Natural killer cell treated with Interleukin-12 subunit alpha and Interleukin-12 subunit beta and Interleukin-15 and Interleukin-18, amount 100 ng/mL, for 72 hours (primary cell): ENCODE data around the gene OR51B6. TPM values are rescaled to one million over a fixed set of nuclear protein-coding genes. Genes with fewer than 3 reads are reported as not detected.
"Not testable (repeated sequence)": the region's sequence is repeated elsewhere in the genome, so short reads cannot be mapped to it uniquely, and the experiment has no call there.

Experiments used
- ATAC-seq, 2 donors: fragments of 150-1000 bp; cut with Tn5 transposase in 1 of 2; sonication (Bioruptor Pico), chemical (Tn5 transposase) in 1 of 2; 2 replicates each; pipeline ENCODE4 v1.10.0; 2021
- DNase-seq: peaks from one replicate; pipeline ENCODE4 v3.0.0; 2022; ENCODE audit warnings: low spot score
- H3K27ac Mint-ChIP-seq, 2 donors: 1 replicate in 1 of 2; 2 replicates in 1 of 2; pipeline ENCODE4 v1.8.0; 2022; ENCODE audit warnings: mixed read lengths in 2 of 2, mild to moderate bottlenecking in 1 of 2, moderate library complexity in 1 of 2
- H3K27me3 Mint-ChIP-seq, 2 donors: 1 replicate in 1 of 2; 2 replicates in 1 of 2; pipeline ENCODE4 v1.8.0; 2022; ENCODE audit warnings: mixed read lengths in 2 of 2
- H3K36me3 Mint-ChIP-seq: one replicate; pipeline ENCODE4 v1.8.0; 2022; ENCODE audit warnings: mixed read lengths
- H3K4me1 Mint-ChIP-seq, 2 donors: 1 replicate in 1 of 2; 2 replicates in 1 of 2; pipeline ENCODE4 v1.8.0; 2022; ENCODE audit warnings: low read depth in 2 of 2, mixed read lengths in 2 of 2, mild to moderate bottlenecking in 1 of 2
- H3K4me3 Mint-ChIP-seq: one replicate; pipeline ENCODE4 v1.8.0; 2022; ENCODE audit warnings: mixed read lengths
- H3K9me3 Mint-ChIP-seq: 2 replicates; pipeline ENCODE4 v1.8.0; 2022; ENCODE audit warnings: mixed read lengths
- total RNA-seq, 2 donors: library from RNA; stranded (reverse); gene quantifications; one replicate each; pipeline ENCODE4 v1.2.3, GENCODE V29; 2022

OR51B6 gene, protein sequence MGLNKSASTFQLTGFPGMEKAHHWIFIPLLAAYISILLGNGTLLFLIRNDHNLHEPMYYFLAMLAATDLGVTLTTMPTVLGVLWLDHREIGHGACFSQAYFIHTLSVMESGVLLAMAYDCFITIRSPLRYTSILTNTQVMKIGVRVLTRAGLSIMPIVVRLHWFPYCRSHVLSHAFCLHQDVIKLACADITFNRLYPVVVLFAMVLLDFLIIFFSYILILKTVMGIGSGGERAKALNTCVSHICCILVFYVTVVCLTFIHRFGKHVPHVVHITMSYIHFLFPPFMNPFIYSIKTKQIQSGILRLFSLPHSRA
- total RNA-seq = not detected

DNA sequence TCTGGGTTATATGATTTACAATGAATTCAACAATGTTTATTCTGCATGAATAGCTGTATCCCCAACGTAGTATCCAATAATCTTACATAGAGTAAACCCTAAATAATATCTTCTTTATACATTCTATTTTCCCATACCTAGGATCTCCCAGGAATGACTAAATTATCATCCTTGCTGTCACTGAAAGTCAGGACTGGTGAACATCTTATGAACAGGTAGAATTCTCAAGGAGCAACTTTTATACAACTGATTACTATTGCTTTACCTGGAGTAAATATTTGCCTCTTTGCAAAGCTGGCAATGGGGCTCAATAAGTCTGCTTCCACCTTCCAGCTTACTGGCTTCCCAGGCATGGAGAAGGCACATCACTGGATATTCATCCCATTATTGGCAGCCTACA lies at the start of gene OR51B6:
TSS of gene OR51B6 (plus strand) at position 301 of the 400 bp plus-strand sequence. CDS start at position 301, 0 bp downstream.
- no peaks in the 10 kb centered on the region for H3K4me1 Mint-ChIP-seq
- H3K27me3 Mint-ChIP-seq = peaks cover 8 to 14% of the 10 kb centered on the region in 2 donors
- peaks cover 10% of the 10 kb centered on the region for H3K9me3 Mint-ChIP-seq
- H3K27ac Mint-ChIP-seq = no peak within 1 kb of the TSS
- ATAC-seq (no peak), DNase-seq (no peak)
- H3K36me3 Mint-ChIP-seq = no peaks in the 10 kb centered on the region
- no peak within 1 kb of the TSS for H3K4me3 Mint-ChIP-seq

DNA sequence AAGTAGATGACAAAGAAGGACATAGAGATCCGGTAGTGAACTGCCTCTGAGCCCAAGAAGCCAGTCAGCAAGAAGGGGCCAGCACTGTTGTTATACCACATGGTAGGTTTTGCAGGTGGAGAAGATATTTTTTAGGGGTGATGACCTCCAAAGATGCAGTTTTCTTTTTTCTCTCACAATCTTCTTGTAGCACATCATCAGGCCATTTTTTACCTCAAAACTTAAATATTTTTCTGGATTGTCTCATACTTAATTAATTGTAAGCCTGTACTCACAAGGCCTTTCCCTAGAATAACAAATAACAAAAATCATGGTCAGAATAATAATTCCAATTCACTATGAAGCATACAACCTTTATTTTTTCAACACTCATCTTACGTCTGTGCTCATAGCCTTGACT lies 49.5 kb upstream of the OR51B6 start, which contains the start of gene OR51B4:
TSS of gene OR51B4 (minus strand) at position 101 of the 400 bp plus-strand sequence. CDS start at position 101, 0 bp downstream.
- H3K9me3 Mint-ChIP-seq = peaks cover 4% of the 10 kb centered on the region
- H3K27me3 Mint-ChIP-seq = peaks cover 3 to 8% of the 10 kb centered on the region in 2 donors
- H3K27ac Mint-ChIP-seq = no peak within 1 kb of the TSS
- DNase-seq (no peak), ATAC-seq (no peak)
- no peaks in the 10 kb centered on the region for H3K4me1 Mint-ChIP-seq
- H3K4me3 Mint-ChIP-seq = no peak within 1 kb of the TSS
- no peaks in the 10 kb centered on the region for H3K36me3 Mint-ChIP-seq

DNA sequence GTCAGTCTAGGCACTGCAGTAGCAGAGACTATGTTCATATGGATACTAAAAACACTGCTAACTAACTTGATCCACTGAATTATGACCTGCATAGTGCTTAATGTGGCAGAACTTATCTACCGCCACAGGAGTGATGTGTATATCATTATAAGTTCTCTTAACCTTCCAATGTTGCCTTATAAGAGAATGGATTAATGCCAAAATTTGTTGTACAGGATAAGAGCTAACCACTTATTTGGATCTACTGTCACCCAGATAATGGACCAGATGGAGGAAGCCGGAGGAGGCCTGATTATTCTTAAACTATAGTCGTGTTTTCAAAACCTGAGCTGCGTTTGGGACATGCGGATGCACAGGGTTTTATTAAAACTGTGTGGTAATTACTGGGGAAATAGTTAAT lies 47.7 kb upstream of the OR51B6 start:
- H3K4me3 Mint-ChIP-seq = no peak overlapping the region
- peaks cover 4% of the 10 kb centered on the region for H3K9me3 Mint-ChIP-seq
- H3K4me1 Mint-ChIP-seq = no peaks in the 10 kb centered on the region
- H3K27me3 Mint-ChIP-seq = peaks cover 2 to 13% of the 10 kb centered on the region in 2 donors
- no peak for ATAC-seq
- DNase-seq = no peak
- no peak overlapping the region for H3K27ac Mint-ChIP-seq
- no peaks in the 10 kb centered on the region for H3K36me3 Mint-ChIP-seq

DNA sequence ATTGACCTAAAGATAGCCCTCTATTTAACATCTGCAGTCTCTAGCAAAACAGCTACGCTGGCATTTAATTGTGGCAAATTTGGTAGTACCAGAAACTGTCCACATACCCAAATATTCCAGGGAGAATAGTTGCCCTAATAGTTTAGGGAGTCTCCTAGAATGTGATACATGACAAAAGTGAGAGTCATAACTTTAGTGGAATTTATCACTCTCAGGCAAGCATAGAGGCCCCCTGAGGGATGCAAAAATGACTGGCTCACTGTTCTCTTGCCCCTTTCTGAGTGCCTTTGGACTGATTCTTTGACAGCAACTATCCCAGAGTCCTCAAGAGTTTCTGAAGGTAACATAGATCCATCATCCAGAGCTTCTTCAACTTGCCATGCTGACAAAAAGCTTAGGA lies 47.3 kb upstream of the OR51B6 start:
- Mint-ChIP-seq H3K27me3 (peaks cover 2 to 13% of the 10 kb centered on the region in 2 donors), H3K36me3 (no peaks in the 10 kb centered on the region), H3K4me1 (no peaks in the 10 kb centered on the region), H3K9me3 (peaks cover 4% of the 10 kb centered on the region), H3K4me3 (no peak overlapping the region), H3K27ac (no peak overlapping the region)
- DNase-seq (no peak), ATAC-seq (no peak)

DNA sequence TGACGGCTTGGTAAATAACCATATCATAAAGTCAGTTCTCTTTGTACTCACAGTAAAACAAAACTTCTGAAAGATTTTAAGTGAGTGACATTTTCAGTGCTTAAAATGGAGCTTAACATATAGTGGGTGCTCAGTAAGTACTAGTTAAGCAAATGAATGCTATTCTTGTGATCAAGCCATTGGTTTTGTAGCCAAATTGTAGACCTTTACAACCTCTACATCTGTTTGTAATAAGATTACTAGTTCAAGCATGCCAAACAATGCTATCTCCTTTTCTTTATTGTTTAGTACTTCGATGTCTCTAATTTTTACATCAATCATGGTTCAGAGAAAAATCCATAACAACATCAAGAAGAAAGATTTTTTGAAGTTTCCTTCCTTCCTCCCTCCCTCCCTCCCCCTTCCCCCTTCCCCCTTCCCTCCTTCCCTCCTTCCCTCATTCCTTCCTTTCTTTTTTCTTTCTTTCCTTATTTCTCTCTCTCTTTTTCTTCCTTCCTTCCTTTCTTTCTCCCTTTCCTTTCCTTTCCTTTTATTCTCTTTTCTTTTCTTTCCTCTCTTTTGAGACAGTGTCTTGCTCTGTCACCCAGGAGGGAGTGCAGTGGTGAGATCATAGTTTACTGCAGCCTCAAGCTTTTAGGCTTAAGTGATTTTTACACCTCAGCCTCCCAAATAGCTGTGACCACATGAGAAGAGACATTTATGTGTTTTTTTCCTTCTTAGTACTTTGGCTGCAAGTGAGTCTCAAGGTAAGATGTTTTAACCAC lies 43.9 kb upstream of the OR51B6 start:
- Mint-ChIP-seq H3K36me3 (no peaks in the 10 kb centered on the region), H3K4me3 (no peak overlapping the region), H3K27me3 (peaks cover 2 to 5% of the 10 kb centered on the region in 2 donors)

DNA sequence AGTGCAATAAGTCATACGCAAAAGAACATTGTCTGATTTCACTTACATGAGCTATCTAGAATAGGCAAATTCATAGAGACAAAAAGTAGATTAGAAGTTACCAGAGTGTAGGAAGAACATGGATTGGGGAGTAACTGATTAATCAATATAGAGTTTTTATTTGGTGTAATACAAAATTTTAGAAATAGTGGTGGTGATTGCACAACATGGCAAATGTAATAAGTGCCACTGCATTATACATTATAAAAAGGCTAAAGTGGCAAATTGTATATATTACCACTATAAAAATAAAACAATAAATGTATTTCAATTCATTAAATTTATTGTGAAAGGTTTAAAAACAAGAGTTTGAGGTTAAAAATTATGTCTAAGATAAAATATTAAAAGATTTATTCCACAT lies 40.9 kb upstream of the OR51B6 start:
- no peak overlapping the region for H3K4me3 Mint-ChIP-seq
- no peaks in the 10 kb centered on the region for H3K4me1 Mint-ChIP-seq
- no peak for DNase-seq
- no peak for ATAC-seq
- peaks cover 2 to 5% of the 10 kb centered on the region in 2 donors for H3K27me3 Mint-ChIP-seq
- no peak overlapping the region for H3K27ac Mint-ChIP-seq
- no peaks in the 10 kb centered on the region for H3K36me3 Mint-ChIP-seq
- no peaks in the 10 kb centered on the region for H3K9me3 Mint-ChIP-seq

More for the DNA sequence above, 43.9 kb upstream of the OR51B6 start:
- Mint-ChIP-seq H3K27ac (no peak overlapping the region), H3K4me1 (no peaks in the 10 kb centered on the region), H3K9me3 (no peaks in the 10 kb centered on the region)
- ATAC-seq = no peak
- DNase-seq = no peak

DNA sequence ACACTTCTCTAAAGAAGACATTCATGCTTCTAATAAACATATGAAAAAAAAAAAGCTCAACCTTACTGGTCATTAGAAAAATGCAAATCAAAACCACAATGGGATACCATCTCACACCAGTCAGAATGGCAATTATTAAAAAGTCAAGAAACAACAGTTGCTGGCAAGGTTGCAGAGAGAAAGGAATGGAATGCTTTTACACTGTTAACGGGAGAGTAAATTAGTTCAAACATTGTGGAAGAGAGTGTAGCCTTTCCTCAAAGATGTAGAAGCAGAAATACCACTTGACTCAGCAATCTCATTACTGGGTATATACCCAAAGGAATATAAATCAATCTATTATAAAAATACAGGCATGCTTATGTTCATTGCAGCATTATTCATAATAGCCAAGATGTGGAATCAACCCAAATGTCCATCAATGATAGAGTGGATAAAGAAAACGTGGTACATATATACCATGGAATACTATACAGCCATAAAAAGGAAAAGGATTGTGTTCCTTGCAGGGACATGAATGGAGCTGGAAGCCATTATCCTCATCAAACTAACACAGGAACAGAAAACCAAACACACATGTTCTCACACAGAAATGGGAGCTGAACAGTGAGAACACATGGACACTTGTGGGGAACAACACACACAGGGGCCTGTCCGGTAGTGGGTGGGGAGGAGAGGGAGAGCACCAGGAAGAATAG lies 37.8 kb upstream of the OR51B6 start:
- H3K27ac Mint-ChIP-seq, ATAC-seq, H3K36me3 Mint-ChIP-seq, H3K27me3 Mint-ChIP-seq, H3K9me3 Mint-ChIP-seq, H3K4me1 Mint-ChIP-seq, DNase-seq, H3K4me3 Mint-ChIP-seq: not testable (repeated sequence)

DNA sequence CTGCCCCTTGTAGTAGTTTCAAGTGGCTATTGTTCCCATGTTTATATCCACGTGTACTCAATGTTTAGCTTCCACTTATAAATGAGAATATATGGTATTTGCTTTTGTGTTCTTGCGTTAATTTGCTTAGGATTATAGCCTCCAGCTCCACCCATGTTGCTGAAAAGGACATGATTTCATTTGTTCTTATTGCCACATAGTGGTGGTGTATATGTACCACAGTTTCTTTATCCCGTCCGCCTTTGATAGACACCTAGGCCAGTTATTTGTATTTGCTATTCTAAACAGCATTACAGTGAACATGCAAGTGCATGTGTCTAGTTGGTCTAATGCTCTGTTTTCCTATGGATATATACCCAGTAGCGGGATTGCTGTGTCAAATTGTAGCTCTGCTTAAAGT lies 34.0 kb upstream of the OR51B6 start:
- no peak overlapping the region for H3K27ac Mint-ChIP-seq
- H3K4me1 Mint-ChIP-seq = no peaks in the 10 kb centered on the region
- no peaks in the 10 kb centered on the region for H3K27me3 Mint-ChIP-seq
- DNase-seq (no peak), ATAC-seq (no peak)
- H3K4me3 Mint-ChIP-seq = no peak overlapping the region
- no peaks in the 10 kb centered on the region for H3K9me3 Mint-ChIP-seq
- H3K36me3 Mint-ChIP-seq = no peaks in the 10 kb centered on the region

DNA sequence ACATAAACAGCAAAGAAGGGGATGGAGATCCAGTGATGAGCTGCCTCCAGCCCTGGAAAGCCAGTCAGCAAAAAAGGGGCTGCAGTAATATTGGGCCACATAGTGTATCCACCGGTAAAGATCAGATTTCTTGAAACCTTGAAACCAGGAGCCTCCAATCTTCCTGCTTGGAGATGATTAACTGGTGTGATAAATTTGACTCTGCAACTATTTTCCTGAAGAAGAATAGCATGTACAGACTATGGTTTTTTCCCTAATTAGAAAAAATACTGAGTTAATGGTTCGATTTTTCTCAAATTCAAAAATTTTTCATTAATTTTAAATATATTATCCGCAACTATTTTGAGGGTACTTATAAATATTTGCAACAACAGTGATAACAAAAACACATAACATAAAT lies 27.1 kb upstream of the OR51B6 start, which contains the start of gene OR51B2:
TSS of gene OR51B2 (minus strand) at position 101 of the 400 bp plus-strand sequence. CDS start at position 101, 0 bp downstream.
- no peaks in the 10 kb centered on the region for H3K9me3 Mint-ChIP-seq
- H3K27me3 Mint-ChIP-seq = peaks cover 0 to 11% of the 10 kb centered on the region in 2 donors
- no peak within 1 kb of the TSS for H3K27ac Mint-ChIP-seq
- no peaks in the 10 kb centered on the region for H3K4me1 Mint-ChIP-seq
- H3K4me3 Mint-ChIP-seq = no peak within 1 kb of the TSS
- H3K36me3 Mint-ChIP-seq = no peaks in the 10 kb centered on the region
- no peak for ATAC-seq
- DNase-seq = no peak

DNA sequence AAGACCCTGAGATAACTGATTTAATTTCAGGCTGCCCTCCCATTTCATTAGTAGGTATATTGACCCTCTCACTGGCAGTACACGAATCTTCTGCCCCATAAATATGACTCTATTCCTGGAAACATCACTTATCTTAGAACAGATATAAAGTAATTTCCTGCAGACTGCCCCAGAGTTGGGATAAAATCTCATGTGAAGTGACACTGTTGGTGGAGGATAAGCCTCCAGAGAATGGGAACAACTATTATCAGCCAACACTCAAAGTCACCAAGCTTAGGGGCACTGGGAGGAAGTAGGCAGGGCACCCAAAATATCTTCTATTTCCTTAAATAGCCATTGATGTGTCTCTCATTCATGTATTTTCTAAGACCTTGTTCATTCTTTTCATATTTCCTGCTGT lies 16.1 kb upstream of the OR51B6 start:
- ATAC-seq (no peak), DNase-seq (no peak)
- H3K4me1 Mint-ChIP-seq = no peaks in the 10 kb centered on the region
- H3K9me3 Mint-ChIP-seq = no peaks in the 10 kb centered on the region
- H3K36me3 Mint-ChIP-seq = no peaks in the 10 kb centered on the region
- H3K27ac Mint-ChIP-seq = no peak overlapping the region
- H3K27me3 Mint-ChIP-seq = peaks cover 0 to 2% of the 10 kb centered on the region in 2 donors
- H3K4me3 Mint-ChIP-seq = no peak overlapping the region

DNA sequence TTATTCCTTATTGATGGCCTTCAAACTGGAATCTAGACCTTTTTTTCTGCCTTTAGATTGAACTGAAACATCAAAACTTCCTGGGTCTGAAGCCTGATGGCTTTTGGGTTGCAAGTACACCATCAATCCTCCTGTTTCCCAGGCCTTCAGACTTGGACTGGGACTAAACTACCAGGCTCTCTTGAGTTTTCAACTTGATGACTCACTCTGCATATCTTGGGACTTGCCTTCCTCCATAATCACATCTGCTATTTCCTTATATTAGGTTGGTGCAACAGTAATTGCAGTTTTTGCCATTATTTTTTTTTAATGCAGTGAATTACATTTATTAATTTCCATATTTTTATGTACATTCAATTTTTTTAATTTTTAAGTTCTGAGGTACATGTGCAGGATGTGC lies 15.0 kb upstream of the OR51B6 start:
- ATAC-seq = no peak
- no peaks in the 10 kb centered on the region for H3K9me3 Mint-ChIP-seq

DNA sequence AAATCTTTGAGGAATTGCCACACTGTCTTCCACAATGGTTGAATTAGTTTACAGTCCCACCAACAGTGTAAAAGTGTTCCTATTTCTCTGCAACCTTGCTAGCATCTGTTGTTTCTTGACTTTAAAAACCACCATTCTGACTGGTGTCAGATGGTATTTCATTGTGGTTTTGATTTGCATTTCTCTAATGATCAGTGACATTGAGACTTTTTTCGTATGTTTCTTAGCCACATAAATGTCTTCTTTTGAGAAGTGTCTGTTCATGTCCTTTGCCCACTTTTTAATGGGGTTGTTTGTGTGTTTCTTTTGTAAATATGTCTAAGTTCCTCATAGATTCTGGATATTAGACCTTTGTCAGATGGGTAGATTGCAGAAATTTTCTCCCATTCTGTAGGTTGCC lies 14.1 kb upstream of the OR51B6 start:
- H3K9me3 Mint-ChIP-seq, H3K36me3 Mint-ChIP-seq, H3K4me1 Mint-ChIP-seq, ATAC-seq, DNase-seq, H3K27ac Mint-ChIP-seq, H3K4me3 Mint-ChIP-seq, H3K27me3 Mint-ChIP-seq: not testable (repeated sequence)

More for the DNA sequence above, 15.0 kb upstream of the OR51B6 start:
- Mint-ChIP-seq H3K36me3 (no peaks in the 10 kb centered on the region), H3K27ac (no peak overlapping the region), H3K4me1 (no peaks in the 10 kb centered on the region), H3K4me3 (no peak overlapping the region), H3K27me3 (peaks cover 0 to 2% of the 10 kb centered on the region in 2 donors)
- no peak for DNase-seq

DNA sequence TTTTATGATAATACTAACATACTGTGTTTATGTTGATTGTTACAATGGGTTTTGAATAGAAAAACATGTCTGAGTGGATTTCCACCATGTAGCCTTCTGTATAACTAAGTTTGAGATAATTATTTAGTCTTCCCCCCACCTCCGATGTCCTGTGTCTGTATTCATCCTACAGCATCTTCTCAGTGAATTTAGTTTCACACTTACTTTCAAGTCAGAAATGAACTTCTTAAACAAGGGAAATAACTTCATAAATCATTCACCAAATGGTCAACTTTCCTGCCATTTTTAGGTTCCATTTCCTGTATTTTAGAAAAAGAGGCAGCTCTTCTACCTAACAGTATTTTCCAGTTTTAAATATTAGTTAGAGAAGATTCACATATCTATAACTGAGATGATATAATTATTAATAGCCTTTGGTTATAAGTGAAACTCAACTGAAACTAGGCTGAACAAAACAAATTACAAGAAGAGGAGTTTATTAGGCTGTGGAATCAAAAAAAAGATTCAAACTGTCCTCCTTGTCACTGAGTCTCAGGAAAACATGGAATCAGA lies 11.5 kb upstream of the OR51B6 start:
- H3K4me1 Mint-ChIP-seq = no peaks in the 10 kb centered on the region
- H3K27me3 Mint-ChIP-seq = peaks cover 0 to 7% of the 10 kb centered on the region in 2 donors
- H3K27ac Mint-ChIP-seq = no peak overlapping the region
- no peaks in the 10 kb centered on the region for H3K36me3 Mint-ChIP-seq
- H3K4me3 Mint-ChIP-seq = no peak overlapping the region
- DNase-seq = no peak
- H3K9me3 Mint-ChIP-seq = no peaks in the 10 kb centered on the region
- no peak for ATAC-seq
